ENCODE data around the gene NLRP14.

The NLRP14 gene, protein sequence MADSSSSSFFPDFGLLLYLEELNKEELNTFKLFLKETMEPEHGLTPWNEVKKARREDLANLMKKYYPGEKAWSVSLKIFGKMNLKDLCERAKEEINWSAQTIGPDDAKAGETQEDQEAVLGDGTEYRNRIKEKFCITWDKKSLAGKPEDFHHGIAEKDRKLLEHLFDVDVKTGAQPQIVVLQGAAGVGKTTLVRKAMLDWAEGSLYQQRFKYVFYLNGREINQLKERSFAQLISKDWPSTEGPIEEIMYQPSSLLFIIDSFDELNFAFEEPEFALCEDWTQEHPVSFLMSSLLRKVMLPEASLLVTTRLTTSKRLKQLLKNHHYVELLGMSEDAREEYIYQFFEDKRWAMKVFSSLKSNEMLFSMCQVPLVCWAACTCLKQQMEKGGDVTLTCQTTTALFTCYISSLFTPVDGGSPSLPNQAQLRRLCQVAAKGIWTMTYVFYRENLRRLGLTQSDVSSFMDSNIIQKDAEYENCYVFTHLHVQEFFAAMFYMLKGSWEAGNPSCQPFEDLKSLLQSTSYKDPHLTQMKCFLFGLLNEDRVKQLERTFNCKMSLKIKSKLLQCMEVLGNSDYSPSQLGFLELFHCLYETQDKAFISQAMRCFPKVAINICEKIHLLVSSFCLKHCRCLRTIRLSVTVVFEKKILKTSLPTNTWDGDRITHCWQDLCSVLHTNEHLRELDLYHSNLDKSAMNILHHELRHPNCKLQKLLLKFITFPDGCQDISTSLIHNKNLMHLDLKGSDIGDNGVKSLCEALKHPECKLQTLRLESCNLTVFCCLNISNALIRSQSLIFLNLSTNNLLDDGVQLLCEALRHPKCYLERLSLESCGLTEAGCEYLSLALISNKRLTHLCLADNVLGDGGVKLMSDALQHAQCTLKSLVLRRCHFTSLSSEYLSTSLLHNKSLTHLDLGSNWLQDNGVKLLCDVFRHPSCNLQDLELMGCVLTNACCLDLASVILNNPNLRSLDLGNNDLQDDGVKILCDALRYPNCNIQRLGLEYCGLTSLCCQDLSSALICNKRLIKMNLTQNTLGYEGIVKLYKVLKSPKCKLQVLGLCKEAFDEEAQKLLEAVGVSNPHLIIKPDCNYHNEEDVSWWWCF

DNA sequence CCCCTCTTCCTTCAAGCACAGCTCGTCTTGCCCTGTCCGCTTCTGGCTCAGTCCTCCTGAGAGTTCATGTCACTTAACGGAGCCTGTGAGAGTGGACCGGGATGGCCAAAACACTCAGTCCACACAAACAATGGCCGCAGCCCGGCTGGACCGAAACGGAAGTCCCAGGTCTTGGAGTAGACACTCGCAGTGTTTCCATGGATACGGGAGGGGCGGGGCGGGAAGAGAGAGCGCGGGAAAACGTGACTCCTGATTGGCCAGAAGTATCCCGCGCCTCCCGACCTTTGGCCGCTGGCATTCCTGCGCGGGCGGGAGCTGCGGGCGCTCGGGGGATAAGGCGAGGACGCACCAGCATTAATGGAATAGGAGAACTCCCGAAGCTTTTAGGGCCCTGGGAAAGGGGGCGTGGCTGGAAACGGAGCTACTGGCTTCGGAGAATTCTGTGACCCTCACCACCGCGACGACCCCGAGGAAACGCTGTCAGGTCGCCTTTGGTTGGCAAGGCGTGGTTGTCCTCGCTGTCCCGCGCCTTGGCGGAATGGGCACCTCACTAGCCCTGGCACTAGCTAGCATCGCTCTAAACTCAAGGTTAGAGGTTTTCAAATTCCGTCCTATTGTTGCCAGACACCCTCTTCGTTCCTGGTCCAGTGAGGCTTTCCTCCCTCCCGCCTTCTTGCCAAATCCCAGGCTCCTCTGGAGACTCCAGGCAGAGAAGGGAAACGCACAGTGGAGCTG is at the start of gene NLRP14, which contains the start of gene ZNF214:
Gene NLRP14 (plus strand): TSS at position 297 of the 735 bp plus-strand sequence. CDS start 18,108 bp downstream, outside the sequence.
Gene ZNF214 (minus strand): TSS at position 164 of the 735 bp plus-strand sequence. CDS start 17,511 bp downstream, outside the sequence.
- peak; percentile 82 for DNase-seq (ENCODE audit: low read depth, low spot score)

- no peak for DNase-seq (ENCODE audit: low read depth, low spot score)
Measured at GRCh38 chr11:6979365-6979764, 40.9 kb upstream of the NLRP14 start.

DNA sequence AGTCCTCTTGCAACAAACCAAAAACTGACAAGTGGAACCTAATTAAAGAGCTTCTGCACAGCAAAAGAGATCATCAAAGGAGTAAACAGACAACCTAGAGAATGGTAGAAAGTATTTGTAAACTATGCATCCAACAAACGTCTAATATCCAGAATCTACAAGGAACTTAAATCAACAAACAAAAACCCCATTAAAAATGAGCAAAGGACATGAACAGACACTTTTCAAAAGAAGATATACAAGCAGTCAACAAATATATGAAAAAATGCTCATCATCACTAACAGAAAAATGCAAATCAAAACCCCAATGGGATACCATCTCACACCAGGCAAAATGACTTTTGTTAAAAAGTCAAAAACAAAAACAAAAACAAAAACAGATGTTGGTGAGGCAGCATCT is 33.8 kb upstream of the NLRP14 start:
- DNase-seq (ENCODE audit: low read depth, low spot score) = no peak

GRCh38 chr11:6988506-6988905 is 31.8 kb upstream of the NLRP14 start:
- no peak for DNase-seq (ENCODE audit: low read depth, low spot score)

DNA sequence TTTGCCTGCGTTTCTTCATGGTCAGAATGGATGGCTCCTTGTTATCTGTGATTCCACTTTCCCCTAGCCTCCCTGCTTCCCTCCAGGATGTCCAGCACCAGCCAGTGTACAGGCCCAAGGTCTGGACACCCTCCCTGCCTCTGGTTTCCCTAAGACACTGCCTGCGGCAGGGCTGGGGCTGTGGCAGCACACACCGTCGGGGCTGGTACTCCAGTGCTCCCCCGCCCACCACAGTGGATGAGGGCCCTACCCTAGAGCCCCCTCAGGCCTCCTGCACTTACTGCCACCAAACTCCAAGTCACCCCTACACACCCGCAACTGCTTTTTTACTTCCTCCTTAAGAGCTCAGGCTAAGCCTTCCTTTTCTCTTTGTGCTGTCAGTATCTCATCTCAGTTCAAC is 29.1 kb upstream of the NLRP14 start:
- DNase-seq (ENCODE audit: low read depth, low spot score) = no peak

DNA sequence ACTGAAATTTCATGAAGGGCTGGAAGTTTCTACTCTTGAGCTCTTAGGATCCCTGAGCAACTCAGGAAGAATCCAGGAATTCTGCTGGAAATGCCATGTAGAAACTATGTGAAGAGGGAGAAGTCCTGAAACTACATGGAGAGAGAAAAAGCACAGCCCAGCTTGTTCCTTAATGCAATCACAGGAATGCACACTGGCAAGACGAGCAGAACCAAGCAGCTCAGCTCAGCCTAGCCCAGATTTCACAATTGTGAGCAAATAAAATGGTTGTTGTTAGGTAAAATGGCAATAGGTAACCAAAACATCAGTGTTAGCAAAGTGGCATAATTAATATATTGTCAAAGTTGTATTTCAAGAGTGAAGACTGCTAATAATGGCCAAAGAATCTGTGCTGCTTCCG is 28.3 kb upstream of the NLRP14 start:
- DNase-seq (ENCODE audit: low read depth, low spot score) = no peak

GRCh38 chr11:6992457-6993417 is 27.5 kb upstream of the NLRP14 start:
- no peak for DNase-seq (ENCODE audit: low read depth, low spot score)

DNA sequence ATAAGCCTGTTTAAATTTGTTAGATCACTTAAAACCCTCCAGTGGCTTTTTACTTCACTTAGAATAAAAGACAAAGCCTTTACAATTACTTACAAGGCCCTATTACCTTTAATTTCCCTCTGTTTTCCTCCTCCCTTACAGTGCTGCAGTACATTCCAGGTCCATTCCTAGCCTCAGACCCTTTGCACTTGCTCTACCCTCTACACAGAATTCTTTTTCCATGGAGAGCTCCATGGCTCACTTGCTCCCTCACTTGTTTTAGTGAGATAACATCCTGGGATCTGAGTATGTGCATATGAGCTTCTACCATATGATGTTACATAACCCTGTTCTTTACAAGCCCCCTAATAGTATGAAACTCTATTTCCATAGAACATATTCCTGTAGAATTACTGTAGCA is 24.6 kb upstream of the NLRP14 start:
- DNase-seq (ENCODE audit: low read depth, low spot score) = no peak

DNA sequence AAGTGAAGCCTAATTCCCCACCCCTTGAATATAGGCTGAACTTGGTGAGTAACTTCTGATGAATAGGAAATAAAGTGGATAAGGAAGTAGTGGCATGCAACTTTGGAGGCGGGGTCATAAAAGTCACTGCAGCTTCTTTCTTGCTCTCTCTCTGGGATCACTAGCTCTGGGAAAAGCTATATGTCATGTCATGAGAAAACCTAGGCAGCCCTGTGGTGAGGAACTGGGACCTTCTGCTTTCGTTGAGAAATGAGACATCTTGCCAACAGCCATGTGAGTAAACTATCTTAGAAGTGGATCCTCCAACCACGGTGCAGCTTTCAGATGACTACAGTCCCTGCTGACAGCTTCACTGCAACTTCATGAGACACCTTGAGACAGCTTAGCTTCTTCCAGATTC is 15.8 kb upstream of the NLRP14 start:
- no peak for DNase-seq (ENCODE audit: low read depth, low spot score)

GRCh38 chr11:7014118-7014517 is 6.2 kb upstream of the NLRP14 start:
- no peak for DNase-seq (ENCODE audit: low read depth, low spot score)

- no peak for DNase-seq (ENCODE audit: low read depth, low spot score)
Measured at GRCh38 chr11:7016011-7016410, 4.3 kb upstream of the NLRP14 start.

GRCh38 chr11:7019500-7020182 is 638 bp upstream of the NLRP14 start:
- DNase-seq (ENCODE audit: low read depth, low spot score) = no peak

GRCh38 chr11:7021318-7021717 is 1.0 kb downstream of the NLRP14 start:
- DNase-seq (ENCODE audit: low read depth, low spot score) = no peak

- no peak for DNase-seq (ENCODE audit: low read depth, low spot score)
Measured at GRCh38 chr11:7028141-7028540, 7.9 kb downstream of the NLRP14 start.

DNA sequence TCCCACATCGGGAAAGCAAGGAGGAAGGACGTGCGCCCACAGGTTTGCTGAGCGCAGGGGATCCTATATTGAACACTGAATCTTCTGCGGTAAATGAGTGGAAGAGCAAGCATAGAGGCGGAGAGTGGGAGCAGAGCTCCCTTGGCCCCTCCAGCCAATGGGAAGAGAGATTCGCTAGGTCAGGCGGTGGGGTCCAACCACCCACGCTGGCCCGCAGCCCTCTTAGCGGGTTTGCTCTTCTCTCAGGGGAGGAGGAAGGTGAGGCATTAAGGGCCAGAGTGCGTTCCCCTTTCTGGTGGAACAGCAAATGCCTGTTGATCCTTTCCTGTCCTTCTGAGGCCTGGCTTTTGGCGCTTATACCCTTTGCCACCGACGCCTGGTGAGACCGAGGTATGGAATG is 10.6 kb downstream of the NLRP14 start:
- DNase-seq (ENCODE audit: low read depth, low spot score) = no peak

DNA sequence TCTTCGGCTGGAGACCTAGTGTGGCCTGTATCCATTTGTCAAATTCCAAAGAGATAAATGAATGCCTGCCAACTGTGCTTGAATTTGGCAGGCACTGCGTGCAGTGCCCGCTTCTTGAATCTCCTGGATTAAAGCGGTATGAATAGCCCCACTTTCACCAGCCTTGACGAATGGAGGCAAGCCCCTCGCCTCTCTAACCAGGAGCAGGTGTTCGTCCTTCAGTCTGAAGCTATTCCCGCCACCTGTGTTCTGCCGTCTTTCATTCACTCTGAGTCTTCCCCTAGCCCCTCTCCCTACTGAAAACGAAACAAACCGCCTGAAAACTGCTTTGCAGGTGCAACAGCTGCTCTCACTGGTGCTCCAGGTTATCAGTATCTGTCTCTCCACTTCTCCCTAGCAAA is 11.2 kb downstream of the NLRP14 start:
- DNase-seq (ENCODE audit: low read depth, low spot score) = no peak

GRCh38 chr11:7032692-7033091 is 12.4 kb downstream of the NLRP14 start:
- no peak for DNase-seq (ENCODE audit: low read depth, low spot score)

DNA sequence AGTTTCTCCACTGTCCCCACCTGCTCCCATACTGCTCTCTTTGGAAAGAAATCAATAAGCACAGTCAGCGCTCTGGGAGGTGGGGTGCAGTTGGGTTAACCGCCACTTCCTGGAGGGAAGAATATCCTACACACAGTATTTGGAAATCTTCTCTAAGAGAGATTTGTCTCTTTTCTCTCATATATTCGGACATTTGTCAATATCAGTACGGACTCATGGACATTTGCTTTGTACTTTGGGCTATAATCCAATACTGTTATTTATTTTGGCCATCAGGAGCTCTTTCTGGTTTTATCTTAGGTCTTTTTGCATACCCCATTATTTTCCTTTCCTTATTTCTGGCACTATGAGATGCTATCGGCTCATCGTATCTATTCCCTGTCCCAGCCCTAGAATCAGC is 13.7 kb downstream of the NLRP14 start:
- no peak for DNase-seq (ENCODE audit: low read depth, low spot score)

DNA sequence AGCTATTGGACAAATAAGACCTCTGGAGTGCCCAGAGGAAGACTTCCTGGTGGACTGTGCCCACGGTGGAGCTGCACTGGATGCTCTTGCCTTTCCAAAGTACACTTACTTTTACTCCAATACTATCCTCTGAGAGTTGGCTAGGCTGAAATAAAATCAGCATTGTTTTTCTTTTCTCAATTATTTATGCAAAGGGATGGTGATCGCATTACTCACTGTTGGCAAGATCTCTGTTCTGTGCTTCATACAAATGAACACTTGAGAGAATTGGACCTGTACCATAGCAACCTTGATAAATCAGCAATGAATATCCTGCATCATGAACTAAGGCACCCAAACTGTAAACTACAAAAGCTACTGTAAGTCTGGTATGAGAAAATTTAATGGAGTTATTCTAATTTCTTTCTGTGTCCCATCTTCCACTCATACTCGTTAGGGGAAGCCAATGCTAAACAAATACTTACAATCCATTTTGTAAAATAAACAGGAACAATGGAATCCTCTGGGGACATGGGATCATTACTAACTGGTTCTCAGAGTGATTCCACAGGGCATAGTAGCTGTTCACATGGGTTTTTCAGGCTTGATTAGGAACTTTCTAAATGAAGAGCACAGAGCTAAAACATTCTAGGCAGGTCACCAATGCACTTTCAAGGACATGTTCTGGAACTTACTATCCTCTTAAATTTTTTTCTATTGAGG is 26.3 kb downstream of the NLRP14 start:
- no peak for DNase-seq (ENCODE audit: low read depth, low spot score)

Measured in iPS DF 19.7 (cell line).